Neural progenitor cell (in vitro differentiated cells): ENCODE data around the gene PLEKHG1. TPM values are rescaled to one million over a fixed set of nuclear protein-coding genes. Genes with fewer than 3 reads are reported as not detected.
A peak's percentile ranks its signal among the peaks of the same experiment; 100 is the strongest.

Experiments
- DNase-seq: peaks from one replicate; pipeline ENCODE4 v3.0.0-alpha.2; 2016; ENCODE audit warnings: low spot score
- H2AFZ ChIP-seq: fragments of 200-600 bp; sonication (generic); replicated peaks from 2 replicates; pipeline ENCODE4 v1.6.1; 2016; ENCODE audit warnings: antibody characterized with exemption
- H3F3A ChIP-seq: fragments of 200-600 bp; sonication (generic); 2 replicates; pipeline ENCODE4 v1.6.1; 2016; ENCODE audit warnings: antibody characterized with exemption, low read depth
- H3K27ac ChIP-seq: fragments of 200-600 bp; sonication (generic); 2 replicates; pipeline ENCODE4 v1.5.1; 2016; ENCODE audit warnings: mild to moderate bottlenecking
- H3K27me3 ChIP-seq: fragments of 200-600 bp; sonication (generic); 2 replicates; pipeline ENCODE4 v1.6.1; 2016; ENCODE audit warnings: mild to moderate bottlenecking, moderate library complexity
- H3K36me3 ChIP-seq: fragments of 200-600 bp; sonication (generic); 2 replicates; pipeline ENCODE4 v1.5.1; 2016
- H3K4me1 ChIP-seq: fragments of 200-600 bp; sonication (generic); 2 replicates; pipeline ENCODE4 v1.6.1; 2016; ENCODE audit warnings: mixed run types
- H3K4me2 ChIP-seq: fragments of 200-600 bp; sonication (generic); 2 replicates; pipeline ENCODE4 v1.6.1; 2016
- H3K4me3 ChIP-seq: fragments of 200-600 bp; sonication (generic); 2 replicates; pipeline ENCODE4 v1.5.1; 2016
- H3K79me2 ChIP-seq: fragments of 200-600 bp; sonication (generic); 2 replicates; pipeline ENCODE4 v1.6.1; 2016; ENCODE audit warnings: low read depth
- H3K9ac ChIP-seq: fragments of 200-600 bp; sonication (generic); 2 replicates; pipeline ENCODE4 v1.6.1; 2016
- H3K9me3 ChIP-seq: fragments of 200-600 bp; sonication (generic); 2 replicates; pipeline ENCODE4 v1.5.1; 2016; ENCODE audit warnings: low read depth
- H4K20me1 ChIP-seq: fragments of 200-600 bp; sonication (generic); 2 replicates; pipeline ENCODE4 v1.6.1; 2016; ENCODE audit warnings: low read depth
- H3K27ac Mint-ChIP-seq: 3 replicates; pipeline ENCODE4 v1.8.0; 2021; ENCODE audit warnings: mixed read lengths
- H3K27me3 Mint-ChIP-seq: 2 replicates; pipeline ENCODE4 v1.8.0; 2022; ENCODE audit warnings: low read depth, mild to moderate bottlenecking, inconsistent platforms, moderate library complexity, mixed read lengths; ENCODE audit not compliant: insufficient read depth
- H3K36me3 Mint-ChIP-seq: 3 replicates; pipeline ENCODE4 v1.8.0; 2021; ENCODE audit warnings: mixed read lengths
- H3K4me1 Mint-ChIP-seq: 3 replicates; pipeline ENCODE4 v1.8.0; 2021; ENCODE audit warnings: mixed read lengths
- H3K4me3 Mint-ChIP-seq: 3 replicates; pipeline ENCODE4 v1.8.0; 2021; ENCODE audit warnings: mild to moderate bottlenecking, moderate library complexity, mixed read lengths
- H3K9me3 Mint-ChIP-seq: 3 replicates; pipeline ENCODE4 v1.8.0; 2020; ENCODE audit warnings: mixed read lengths
- CTCF ChIP-seq: fragments of 200-600 bp; sonication (generic); IDR thresholded peaks from 2 replicates; pipeline ENCODE4 v1.5.1; 2017; ENCODE audit warnings: antibody characterized with exemption, mild to moderate bottlenecking
- EZH2 ChIP-seq: fragments of 200-600 bp; sonication (generic); IDR thresholded peaks from 2 replicates; pipeline ENCODE4 v1.6.1; 2017; ENCODE audit warnings: antibody characterized with exemption, mild to moderate bottlenecking, moderate library complexity
- EZH2phosphoT487 ChIP-seq: fragments of 200-600 bp; sonication (generic); IDR thresholded peaks from 2 replicates; pipeline ENCODE4 v1.6.1; 2017; ENCODE audit warnings: antibody characterized with exemption
- total RNA-seq: library from RNA; depleted of rRNA; stranded (reverse); fragments of >200 nt; gene quantifications from 2 replicates; pipeline ENCODE4 v1.2.3, GENCODE V29; 2015; ENCODE audit warnings: low replicate concordance

PLEKHG1 gene
- total RNA-seq, 1 donor from 2014 or later = 4.7 TPM

- H3K27ac ChIP-seq = peak overlapping the region; percentile 78
- H3K9me3 Mint-ChIP-seq = peaks cover 2% of the 10 kb centered on the region
- peaks cover 18% of the 10 kb centered on the region for H3K36me3 Mint-ChIP-seq
- H3K36me3 ChIP-seq = no peaks in the 10 kb centered on the region
- peaks cover 25% of the 10 kb centered on the region for H3K4me1 Mint-ChIP-seq
- no peaks in the 10 kb centered on the region for H3K79me2 ChIP-seq
- TF ChIP-seq EZH2 = no peak
- no peak for TF ChIP-seq EZH2phosphoT487
- no peak for TF ChIP-seq CTCF
- H4K20me1 ChIP-seq = no peaks in the 10 kb centered on the region
- peak overlapping the region; percentile 65 for H3K4me2 ChIP-seq
- DNase-seq = peak; percentile 61
- H3K4me3 Mint-ChIP-seq = peak overlapping the region; percentile 3
- H3K27ac Mint-ChIP-seq = peak overlapping the region; percentile 51
- no peak overlapping the region for H3K9ac ChIP-seq
- peaks cover 22% of the 10 kb centered on the region for H3K4me1 ChIP-seq
- H2AFZ ChIP-seq = no peak overlapping the region
- peaks cover 8% of the 10 kb centered on the region for H3F3A ChIP-seq
- H3K9me3 ChIP-seq = no peaks in the 10 kb centered on the region
- H3K4me3 ChIP-seq = peak overlapping the region; percentile 15
- H3K27me3 ChIP-seq = no peaks in the 10 kb centered on the region
- H3K27me3 Mint-ChIP-seq = peaks cover 2% of the 10 kb centered on the region
These were observed 18.1 kb downstream of the PLEKHG1 start for GRCh38 chr6:150617496-150618460.

GRCh38 chr6:150619275-150619674 is 19.6 kb downstream of the PLEKHG1 start:
- H3K4me1 ChIP-seq = peaks cover 22% of the 10 kb centered on the region
- no peak overlapping the region for H3K27ac ChIP-seq
- no peaks in the 10 kb centered on the region for H3K27me3 ChIP-seq
- Mint-ChIP-seq H3K36me3 (peaks cover 28% of the 10 kb centered on the region), H3K4me3 (no peak overlapping the region), H3K27ac (no peak overlapping the region), H3K27me3 (peaks cover 4% of the 10 kb centered on the region), H3K4me1 (peaks cover 25% of the 10 kb centered on the region), H3K9me3 (peaks cover 7% of the 10 kb centered on the region)
- no peaks in the 10 kb centered on the region for H3K9me3 ChIP-seq
- TF ChIP-seq CTCF = no peak
- no peak for TF ChIP-seq EZH2
- no peak for TF ChIP-seq EZH2phosphoT487
- H4K20me1 ChIP-seq = no peaks in the 10 kb centered on the region
- no peak overlapping the region for H3K4me3 ChIP-seq
- H3K36me3 ChIP-seq = no peaks in the 10 kb centered on the region
- DNase-seq = no peak
- no peak overlapping the region for H3K4me2 ChIP-seq
- H3K79me2 ChIP-seq = no peaks in the 10 kb centered on the region
- no peak overlapping the region for H3K9ac ChIP-seq
- H2AFZ ChIP-seq = no peak overlapping the region
- peaks cover 8% of the 10 kb centered on the region for H3F3A ChIP-seq

GRCh38 chr6:150620244-150620643 is 20.6 kb downstream of the PLEKHG1 start:
- Histone ChIP-seq H3K27ac (no peak overlapping the region), H3K9me3 (no peaks in the 10 kb centered on the region), H3K36me3 (no peaks in the 10 kb centered on the region), H2AFZ (no peak overlapping the region), H3K9ac (no peak overlapping the region), H4K20me1 (no peaks in the 10 kb centered on the region), H3K4me3 (no peak overlapping the region), H3K4me2 (no peak overlapping the region), H3K79me2 (no peaks in the 10 kb centered on the region), H3K4me1 (peaks cover 22% of the 10 kb centered on the region), H3K27me3 (no peaks in the 10 kb centered on the region), H3F3A (peaks cover 8% of the 10 kb centered on the region)
- Mint-ChIP-seq H3K4me3 (no peak overlapping the region), H3K9me3 (peaks cover 11% of the 10 kb centered on the region), H3K27me3 (peaks cover 4% of the 10 kb centered on the region), H3K27ac (no peak overlapping the region), H3K4me1 (peaks cover 25% of the 10 kb centered on the region), H3K36me3 (peaks cover 29% of the 10 kb centered on the region)
- DNase-seq = no peak
- TF ChIP-seq EZH2 (no peak), EZH2phosphoT487 (no peak), CTCF (no peak)
